ENCODE results near the gene SLC9A7. TPM values are rescaled to one million over a fixed set of nuclear protein-coding genes. Genes with fewer than 3 reads are reported as not detected.

Gene SLC9A7
- total RNA-seq, 2 experiments from 2014 or later: 2.9 to 3.9 TPM

- no peak for ATAC-seq (ENCODE audit: low read depth)
- POLR2A ChIA-PET: no interaction called here
- peaks cover 2% of the 10 kb centered on the region for H3K27me3 Mint-ChIP-seq
- no peaks in the 10 kb centered on the region for H3K4me1 Mint-ChIP-seq
- DNase-seq: no peak
- H3K27ac Mint-ChIP-seq: no peak overlapping the region
- no peaks in the 10 kb centered on the region for H3K36me3 Mint-ChIP-seq
- peaks cover 2% of the 10 kb centered on the region for H3K9me3 Mint-ChIP-seq
- no peak overlapping the region for H3K4me3 Mint-ChIP-seq
These were observed 11.3 kb upstream of the SLC9A7 start for GRCh38 chrX:46770000-46770816.

- peaks cover 6% of the 10 kb centered on the region for H3K27me3 Mint-ChIP-seq
- H3K36me3 Mint-ChIP-seq: no peaks in the 10 kb centered on the region
- POLR2A ChIA-PET: no interaction called here
- no peak for ATAC-seq (ENCODE audit: low read depth)
- H3K9me3 Mint-ChIP-seq: no peaks in the 10 kb centered on the region
- no peak overlapping the region for H3K4me3 Mint-ChIP-seq
- no peak for DNase-seq
- H3K4me1 Mint-ChIP-seq: peaks cover 8% of the 10 kb centered on the region
- no peak overlapping the region for H3K27ac Mint-ChIP-seq
These were observed 4.0 kb upstream of the SLC9A7 start for GRCh38 chrX:46762963-46763362.

- DNase-seq (no peak), ATAC-seq (ENCODE audit: low read depth) (no peak)
- H3K9me3 Mint-ChIP-seq: no peaks in the 10 kb centered on the region
- peaks cover 15% of the 10 kb centered on the region for H3K4me1 Mint-ChIP-seq
- peaks cover 6% of the 10 kb centered on the region for H3K27me3 Mint-ChIP-seq
- H3K27ac Mint-ChIP-seq: peak overlapping the region; percentile 73
- no peaks in the 10 kb centered on the region for H3K36me3 Mint-ChIP-seq
- H3K4me3 Mint-ChIP-seq: peak overlapping the region; percentile 81
- POLR2A ChIA-PET: no interaction called here
These were observed 692 bp upstream of the SLC9A7 start for GRCh38 chrX:46759645-46759974.

DNA sequence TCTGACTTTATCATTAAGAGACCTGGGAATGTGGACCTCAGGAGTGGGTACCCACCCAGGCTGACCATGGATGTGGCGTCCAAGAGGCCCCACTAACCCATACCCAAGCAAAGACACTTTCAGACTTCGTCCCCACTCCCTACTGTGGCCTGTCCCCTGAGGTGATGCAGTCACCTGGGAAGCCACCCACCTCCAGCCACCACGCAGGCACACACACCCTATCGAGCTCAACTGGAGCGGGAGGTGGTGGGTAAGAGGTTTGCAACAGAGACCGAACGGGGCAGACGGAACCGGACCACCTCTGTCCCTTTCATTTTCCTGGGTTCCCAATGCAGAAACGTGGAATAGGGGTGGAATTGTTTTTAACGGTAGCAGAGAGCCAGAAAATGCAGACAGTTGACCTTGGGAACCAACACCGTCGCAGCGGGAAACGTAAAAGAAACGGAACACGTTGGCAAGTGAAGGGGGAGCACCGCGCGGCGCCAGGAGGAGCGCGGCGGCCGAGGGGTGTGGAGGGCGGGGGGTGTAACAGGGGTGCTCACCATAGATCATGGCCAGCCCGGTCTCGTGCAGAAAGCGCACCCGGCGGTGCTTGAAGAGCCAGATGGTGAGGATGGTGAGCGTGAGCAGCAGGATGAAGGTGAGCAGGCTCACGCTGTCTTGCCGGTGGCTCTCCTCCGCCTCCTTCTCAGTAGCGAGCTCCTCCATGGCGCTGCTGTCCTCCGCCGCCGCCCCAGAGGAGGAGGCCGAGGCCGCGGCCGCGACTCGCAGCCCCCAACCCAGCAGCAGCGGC lies 559 bp downstream of the SLC9A7 start:
- POLR2A ChIA-PET: interaction anchor here (1.0 kb wide), 1 partner anchor 53 kb away, joined by 3 read pairs; no protein-coding TSS in a partner anchor
- no peaks in the 10 kb centered on the region for H3K36me3 Mint-ChIP-seq
- DNase-seq: peak; percentile 34

DNA sequence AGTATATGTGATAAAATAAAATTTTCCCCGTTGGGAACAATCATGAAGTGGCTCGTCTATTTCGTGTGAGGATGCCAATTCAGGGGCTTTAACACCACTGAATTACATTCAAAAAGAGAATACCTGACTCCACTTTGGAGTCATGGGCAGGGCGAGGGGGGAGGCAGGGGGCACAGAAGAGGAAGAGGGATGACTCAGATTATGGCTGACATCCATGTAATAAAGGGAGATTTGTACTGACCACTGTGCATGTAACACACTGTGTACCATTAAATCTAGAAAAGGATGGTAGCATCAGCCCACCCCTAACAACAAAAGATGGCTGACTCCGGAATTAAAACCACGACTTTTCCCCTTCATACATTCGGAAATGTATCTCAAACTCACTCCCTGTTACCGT lies 1.3 kb downstream of the SLC9A7 start:
- no peaks in the 10 kb centered on the region for H3K9me3 Mint-ChIP-seq
- H3K36me3 Mint-ChIP-seq: no peaks in the 10 kb centered on the region
- peak overlapping the region; percentile 88 for H3K4me3 Mint-ChIP-seq
- H3K4me1 Mint-ChIP-seq: peaks cover 17% of the 10 kb centered on the region
- POLR2A ChIA-PET: no interaction called here
- DNase-seq: no peak
- no peak for ATAC-seq (ENCODE audit: low read depth)
- H3K27me3 Mint-ChIP-seq: peaks cover 5% of the 10 kb centered on the region
- H3K27ac Mint-ChIP-seq: no peak overlapping the region

More for the DNA sequence above, 559 bp downstream of the SLC9A7 start:
- Mint-ChIP-seq H3K4me1 (peaks cover 17% of the 10 kb centered on the region), H3K9me3 (no peaks in the 10 kb centered on the region), H3K27ac (peak overlapping the region; percentile 65), H3K4me3 (peak overlapping the region; percentile 88), H3K27me3 (peaks cover 5% of the 10 kb centered on the region)
- ATAC-seq (ENCODE audit: low read depth): peak; percentile 20

DNA sequence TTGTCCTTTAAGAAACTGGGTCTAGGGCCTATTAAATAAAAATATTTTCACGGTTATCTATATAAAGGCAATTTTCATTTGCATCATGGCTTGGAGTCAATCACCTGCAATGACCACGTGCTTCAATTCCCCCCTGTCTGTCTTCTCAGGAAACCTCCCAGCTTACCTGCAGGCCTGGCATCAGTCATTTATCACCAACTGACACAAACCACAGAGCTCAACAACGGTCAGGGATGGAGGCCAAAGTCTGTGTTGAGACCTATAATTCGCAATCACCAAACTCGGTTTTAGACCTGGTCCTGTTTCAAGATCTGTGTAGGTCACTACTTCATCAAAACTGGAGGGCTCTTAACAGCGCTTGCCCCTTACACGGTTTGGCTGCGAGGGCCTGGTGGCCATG lies 1.9 kb downstream of the SLC9A7 start:
- no peaks in the 10 kb centered on the region for H3K9me3 Mint-ChIP-seq
- POLR2A ChIA-PET: no interaction called here
- ATAC-seq (ENCODE audit: low read depth): no peak
- H3K27me3 Mint-ChIP-seq: peaks cover 2% of the 10 kb centered on the region
- H3K4me1 Mint-ChIP-seq: peaks cover 20% of the 10 kb centered on the region
- H3K27ac Mint-ChIP-seq: peak overlapping the region; percentile 30
- DNase-seq: no peak
- no peak overlapping the region for H3K4me3 Mint-ChIP-seq
- no peaks in the 10 kb centered on the region for H3K36me3 Mint-ChIP-seq

- H3K4me3 Mint-ChIP-seq: no peak overlapping the region
- POLR2A ChIA-PET: interaction anchor here (0.6 kb wide), 1 partner anchor 13 kb away, joined by 3 read pairs; no protein-coding TSS in a partner anchor
- H3K27ac Mint-ChIP-seq: no peak overlapping the region
- no peaks in the 10 kb centered on the region for H3K9me3 Mint-ChIP-seq
- ATAC-seq (ENCODE audit: low read depth) (no peak), DNase-seq (no peak)
- peaks cover 2% of the 10 kb centered on the region for H3K27me3 Mint-ChIP-seq
- H3K4me1 Mint-ChIP-seq: peaks cover 20% of the 10 kb centered on the region
- H3K36me3 Mint-ChIP-seq: no peaks in the 10 kb centered on the region
These were observed 3.2 kb downstream of the SLC9A7 start for GRCh38 chrX:46755671-46756070.

- DNase-seq: no peak
- H3K27me3 Mint-ChIP-seq: peaks cover 2% of the 10 kb centered on the region
- H3K4me1 Mint-ChIP-seq: peaks cover 18% of the 10 kb centered on the region
- H3K27ac Mint-ChIP-seq: no peak overlapping the region
- H3K36me3 Mint-ChIP-seq: no peaks in the 10 kb centered on the region
- ATAC-seq (ENCODE audit: low read depth): no peak
- POLR2A ChIA-PET: no interaction called here
- no peaks in the 10 kb centered on the region for H3K9me3 Mint-ChIP-seq
- H3K4me3 Mint-ChIP-seq: no peak overlapping the region
These were observed 4.3 kb downstream of the SLC9A7 start for GRCh38 chrX:46754586-46755061.

GRCh38 chrX:46754036-46754435 lies 4.9 kb downstream of the SLC9A7 start:
- DNase-seq (no peak), ATAC-seq (ENCODE audit: low read depth) (no peak)
- H3K4me3 Mint-ChIP-seq: no peak overlapping the region
- H3K9me3 Mint-ChIP-seq: no peaks in the 10 kb centered on the region
- no peaks in the 10 kb centered on the region for H3K36me3 Mint-ChIP-seq
- H3K27ac Mint-ChIP-seq: no peak overlapping the region
- H3K4me1 Mint-ChIP-seq: peaks cover 16% of the 10 kb centered on the region
- H3K27me3 Mint-ChIP-seq: peaks cover 2% of the 10 kb centered on the region
- POLR2A ChIA-PET: no interaction called here

DNA sequence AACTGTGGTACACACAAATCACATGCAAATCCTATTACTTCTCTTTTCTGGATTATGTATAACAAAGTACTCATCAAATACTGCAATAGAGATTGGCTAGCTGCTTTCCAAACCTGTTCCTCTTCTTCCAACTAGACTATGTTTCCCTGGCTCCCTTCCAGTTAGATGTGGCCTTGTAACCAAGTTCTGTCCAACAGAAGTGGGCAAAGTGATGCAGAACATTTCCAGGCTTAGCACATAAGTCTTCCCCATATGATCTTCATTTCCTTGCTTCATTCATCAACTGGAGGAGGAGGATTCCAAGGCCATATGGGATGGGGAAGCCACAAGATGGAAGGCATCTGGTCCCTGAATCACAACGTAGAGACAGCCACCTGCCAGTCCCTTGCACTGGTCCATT lies 8.0 kb downstream of the SLC9A7 start:
- H3K4me1 Mint-ChIP-seq: peaks cover 10% of the 10 kb centered on the region
- H3K27me3 Mint-ChIP-seq: no peaks in the 10 kb centered on the region
- ATAC-seq (ENCODE audit: low read depth) (no peak), DNase-seq (no peak)
- no peak overlapping the region for H3K27ac Mint-ChIP-seq
- H3K9me3 Mint-ChIP-seq: peaks cover 2% of the 10 kb centered on the region
- POLR2A ChIA-PET: no interaction called here
- no peaks in the 10 kb centered on the region for H3K36me3 Mint-ChIP-seq
- no peak overlapping the region for H3K4me3 Mint-ChIP-seq

- Mint-ChIP-seq H3K4me1 (no peaks in the 10 kb centered on the region), H3K27ac (no peak overlapping the region), H3K4me3 (no peak overlapping the region), H3K27me3 (no peaks in the 10 kb centered on the region), H3K36me3 (peaks cover 10% of the 10 kb centered on the region), H3K9me3 (peaks cover 8% of the 10 kb centered on the region)
- DNase-seq: no peak
- POLR2A ChIA-PET: no interaction called here
- ATAC-seq (ENCODE audit: low read depth): no peak
These were observed 14.9 kb downstream of the SLC9A7 start for GRCh38 chrX:46744009-46744408.

DNA sequence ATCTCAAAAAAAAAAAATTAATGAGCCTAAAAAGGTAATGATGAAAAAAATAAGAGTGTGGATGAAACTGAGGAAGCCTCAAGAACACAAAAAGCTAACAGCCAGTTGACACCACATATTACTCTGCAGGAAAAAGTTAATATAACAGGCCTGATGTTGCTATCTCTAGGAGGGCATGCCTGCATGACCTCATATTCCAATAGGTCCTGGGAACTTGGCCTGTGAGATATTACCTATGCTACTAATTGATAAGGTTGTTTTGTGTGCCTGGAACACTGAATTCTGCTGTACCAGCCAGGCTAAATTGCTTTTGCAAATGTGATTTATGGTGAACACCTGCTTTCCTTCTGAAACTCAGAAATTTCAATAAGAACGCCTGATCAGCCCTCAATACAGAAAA lies 15.9 kb downstream of the SLC9A7 start:
- Mint-ChIP-seq H3K4me3 (no peak overlapping the region), H3K4me1 (no peaks in the 10 kb centered on the region), H3K27ac (no peak overlapping the region), H3K36me3 (peaks cover 10% of the 10 kb centered on the region), H3K9me3 (peaks cover 8% of the 10 kb centered on the region), H3K27me3 (no peaks in the 10 kb centered on the region)
- ATAC-seq (ENCODE audit: low read depth): no peak
- no peak for DNase-seq
- POLR2A ChIA-PET: interaction anchor here (0.7 kb wide), 1 partner anchor 13 kb away, joined by 3 read pairs; no protein-coding TSS in a partner anchor

GRCh38 chrX:46739736-46740135 lies 19.2 kb downstream of the SLC9A7 start:
- POLR2A ChIA-PET: no interaction called here
- Mint-ChIP-seq H3K27me3 (no peaks in the 10 kb centered on the region), H3K36me3 (peaks cover 21% of the 10 kb centered on the region), H3K9me3 (peaks cover 16% of the 10 kb centered on the region), H3K27ac (no peak overlapping the region), H3K4me3 (no peak overlapping the region), H3K4me1 (no peaks in the 10 kb centered on the region)
- no peak for DNase-seq
- no peak for ATAC-seq (ENCODE audit: low read depth)

DNA sequence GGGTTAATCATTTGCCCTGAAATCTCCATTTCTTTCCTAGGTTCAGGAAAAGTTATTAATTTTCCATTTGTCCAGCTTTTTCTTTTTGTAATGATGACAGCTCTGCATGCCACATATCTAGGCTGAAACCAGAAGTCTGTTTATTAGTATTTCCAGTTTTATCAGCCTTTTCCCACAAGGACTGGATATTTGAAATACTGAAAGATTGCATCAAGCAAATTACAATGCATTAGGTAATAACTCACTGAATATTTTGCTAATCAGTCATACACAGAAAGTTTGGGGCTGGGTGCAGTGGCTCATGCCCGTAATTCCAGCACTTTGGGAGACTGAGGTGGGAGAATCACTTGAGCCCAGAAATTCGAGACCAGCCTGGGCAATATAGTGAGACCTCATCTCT lies 21.5 kb downstream of the SLC9A7 start:
- H3K4me1 Mint-ChIP-seq: peaks cover 6% of the 10 kb centered on the region

More for the DNA sequence above, 21.5 kb downstream of the SLC9A7 start:
- POLR2A ChIA-PET: no interaction called here
- Mint-ChIP-seq H3K9me3 (peaks cover 16% of the 10 kb centered on the region), H3K4me3 (no peak overlapping the region), H3K27ac (no peak overlapping the region), H3K36me3 (peaks cover 21% of the 10 kb centered on the region), H3K27me3 (no peaks in the 10 kb centered on the region)
- DNase-seq (no peak), ATAC-seq (ENCODE audit: low read depth) (no peak)
